ENCODE results near the gene GJA10.

Gene GJA10

DNA sequence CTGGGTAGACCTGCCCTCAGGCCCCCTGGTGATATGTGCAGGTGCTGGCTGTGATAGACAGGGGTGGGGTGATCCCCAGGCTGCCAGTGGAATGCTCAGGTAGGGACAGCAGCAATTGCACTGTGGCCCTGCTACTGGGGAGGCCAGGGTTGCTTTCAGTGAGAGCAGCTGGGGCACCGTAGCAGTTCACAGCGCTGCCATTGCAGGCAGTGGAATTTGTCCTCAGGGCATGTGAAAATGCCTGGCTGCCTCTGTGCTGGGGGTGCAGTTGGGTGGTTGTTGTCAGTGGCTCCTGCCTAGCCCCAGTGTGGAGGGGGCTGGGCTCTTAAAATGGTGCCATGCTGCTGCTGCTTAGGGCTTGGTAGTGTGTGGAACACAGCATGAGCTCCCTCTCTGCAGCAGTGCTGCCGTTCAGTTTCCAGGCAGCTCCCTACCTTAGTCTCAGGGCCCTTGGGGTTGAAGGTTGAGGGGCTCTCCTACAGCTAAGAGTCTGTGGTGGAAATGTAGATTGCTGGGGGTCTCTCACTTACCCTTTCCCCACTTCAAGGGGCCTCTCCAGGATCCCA, 23.6 kb downstream of the GJA10 start:
- DNase-seq = no peak

DNA sequence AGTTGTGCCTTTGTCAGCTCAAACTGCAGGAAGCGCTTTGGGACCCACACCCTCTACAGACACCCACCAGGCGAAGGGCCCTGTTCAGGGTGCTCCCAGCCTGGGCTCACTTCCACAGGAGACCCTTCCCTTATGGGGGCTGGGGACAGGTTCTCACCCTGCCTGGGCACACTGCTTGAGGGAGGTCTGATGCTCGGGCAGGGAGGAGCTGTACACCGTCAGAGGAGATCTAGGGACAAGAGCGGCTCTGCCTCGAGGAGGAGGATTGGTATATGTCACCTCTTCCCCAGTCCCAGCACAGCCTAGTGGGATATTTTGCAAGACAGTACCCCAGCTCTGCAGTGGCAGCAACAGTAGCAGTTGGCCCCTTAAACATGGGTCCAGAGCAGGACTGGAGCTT, 26.9 kb downstream of the GJA10 start:
- no peak for DNase-seq

DNA sequence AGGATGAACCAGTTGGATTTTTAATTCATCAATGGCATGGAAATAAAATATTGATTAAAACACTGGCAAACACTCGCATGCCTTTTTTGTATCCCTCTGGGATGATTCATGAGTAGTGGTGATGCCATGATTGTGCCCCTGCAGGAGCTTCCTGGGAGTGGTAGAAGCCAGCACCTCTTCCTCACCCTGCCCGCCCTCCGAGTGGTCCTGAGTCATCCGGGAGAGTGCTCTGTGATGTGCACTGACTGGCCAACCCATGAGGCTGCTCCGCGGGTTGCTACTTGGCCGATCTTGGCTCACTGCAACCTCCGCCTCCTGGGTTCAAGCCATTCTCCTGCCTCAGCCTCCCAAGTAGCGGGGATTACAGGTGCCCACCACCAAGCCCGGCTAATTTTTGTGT, 27.4 kb downstream of the GJA10 start:
- DNase-seq = no peak

DNA sequence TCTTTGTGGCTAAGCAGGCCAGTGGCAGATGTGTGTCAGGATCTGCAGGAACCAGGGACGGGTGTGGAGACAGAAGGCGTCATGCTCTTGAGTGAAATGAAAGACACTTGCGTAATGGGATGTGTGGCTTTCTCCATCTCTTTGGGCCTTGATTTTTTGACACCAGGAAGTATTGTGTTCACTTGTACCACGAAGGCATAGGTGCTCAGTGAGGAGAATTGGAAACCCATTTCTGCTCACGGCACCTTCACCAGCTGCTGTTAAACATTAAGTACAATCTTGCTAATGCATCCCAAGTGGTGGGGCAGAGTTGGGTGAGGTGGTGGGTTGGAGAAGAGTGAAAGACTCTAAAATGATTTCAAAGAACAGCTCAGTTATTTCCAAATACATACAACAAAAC, 30.0 kb downstream of the GJA10 start:
- no peak for DNase-seq

DNA sequence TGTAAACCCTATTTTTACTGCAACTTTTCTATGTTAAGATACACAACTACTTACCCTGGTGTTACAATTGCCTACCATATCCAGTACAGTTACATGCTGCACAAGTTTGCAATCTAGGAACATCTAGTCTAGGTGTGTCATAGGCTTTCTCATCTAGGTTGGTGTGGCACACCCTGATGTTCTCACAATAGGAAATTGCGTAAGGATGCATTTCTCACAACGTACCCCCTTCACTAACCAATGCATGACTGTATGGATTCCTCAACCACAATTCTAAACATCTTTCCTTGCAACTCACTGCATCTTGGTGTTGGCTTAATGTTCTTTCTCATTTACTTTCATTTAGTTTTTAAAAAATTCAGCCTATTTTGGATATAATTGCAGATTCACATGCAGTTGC, 31.6 kb downstream of the GJA10 start:
- DNase-seq = no peak

DNA sequence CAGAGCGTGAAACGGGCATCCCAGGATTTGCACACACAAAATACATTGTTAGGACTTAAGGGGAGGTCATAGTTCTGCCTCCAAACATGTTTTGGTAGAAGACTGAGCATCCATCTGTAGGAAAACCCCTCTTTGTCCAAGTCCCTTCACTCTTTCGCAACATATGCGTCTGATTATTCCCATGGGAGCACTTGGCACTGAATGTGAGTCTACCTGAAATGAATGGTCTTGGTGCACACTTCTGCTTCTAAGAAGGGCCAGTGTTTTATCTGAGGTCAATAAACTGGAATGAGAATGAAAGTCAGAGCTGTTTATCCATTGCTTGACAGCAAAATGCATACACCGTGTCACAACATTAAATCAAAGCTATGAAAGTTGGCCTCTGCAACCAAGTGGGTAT, 33.0 kb downstream of the GJA10 start:
- no peak for DNase-seq

DNA sequence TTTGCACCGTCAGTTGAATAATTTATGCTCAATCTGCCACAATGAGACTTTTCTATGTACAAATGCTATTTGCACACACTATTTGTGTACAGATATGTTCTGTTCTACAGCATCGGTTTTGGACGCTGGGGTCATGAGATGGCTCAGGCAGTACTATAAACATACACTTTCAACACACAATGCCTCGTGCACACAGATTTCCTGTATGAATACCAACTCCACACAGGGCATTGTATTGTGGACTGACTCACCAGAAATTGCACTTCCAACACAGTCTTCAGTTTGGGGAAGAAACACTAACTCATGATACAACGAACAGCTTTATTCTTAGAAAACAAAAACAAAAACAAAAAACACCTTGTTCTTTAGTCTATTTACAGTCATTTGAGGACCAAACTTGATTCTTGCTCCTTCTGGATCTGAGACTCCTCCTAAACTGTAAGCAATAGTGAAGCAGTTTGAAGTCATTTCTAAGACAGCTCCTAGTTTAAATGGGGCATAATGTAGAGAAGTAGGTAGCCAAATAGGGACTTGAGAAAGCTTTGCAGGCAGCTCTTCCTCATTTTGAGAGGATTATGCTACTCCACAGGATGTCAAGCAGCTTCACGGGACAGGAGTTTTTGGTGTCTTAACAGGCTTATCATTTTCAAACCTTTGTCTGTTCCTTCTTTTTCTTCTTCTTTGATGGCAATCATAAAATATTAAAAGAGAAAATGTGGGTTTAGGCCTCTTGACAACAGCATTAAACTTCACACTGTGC, 33.7 kb downstream of the GJA10 start:
- DNase-seq = no peak

DNA sequence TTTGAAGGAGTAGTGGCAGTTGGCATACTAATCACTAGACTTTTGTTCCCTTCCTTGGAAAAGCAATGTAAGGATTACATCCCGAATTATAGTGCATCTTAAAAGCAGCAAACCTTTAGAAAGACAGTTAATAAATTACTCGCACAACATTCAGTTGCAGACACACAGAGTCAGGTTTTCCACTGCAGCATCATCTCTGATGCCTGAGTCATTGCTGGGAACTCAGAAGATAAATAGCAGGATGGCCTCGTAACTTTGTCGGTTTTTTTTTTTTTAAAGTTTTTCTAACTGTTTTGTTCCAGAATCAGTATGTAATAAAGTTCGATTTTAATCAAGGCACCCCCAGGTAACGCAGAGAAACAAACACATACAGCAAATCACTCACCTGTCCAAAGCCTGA, 34.3 kb downstream of the GJA10 start:
- no peak for DNase-seq

DNA sequence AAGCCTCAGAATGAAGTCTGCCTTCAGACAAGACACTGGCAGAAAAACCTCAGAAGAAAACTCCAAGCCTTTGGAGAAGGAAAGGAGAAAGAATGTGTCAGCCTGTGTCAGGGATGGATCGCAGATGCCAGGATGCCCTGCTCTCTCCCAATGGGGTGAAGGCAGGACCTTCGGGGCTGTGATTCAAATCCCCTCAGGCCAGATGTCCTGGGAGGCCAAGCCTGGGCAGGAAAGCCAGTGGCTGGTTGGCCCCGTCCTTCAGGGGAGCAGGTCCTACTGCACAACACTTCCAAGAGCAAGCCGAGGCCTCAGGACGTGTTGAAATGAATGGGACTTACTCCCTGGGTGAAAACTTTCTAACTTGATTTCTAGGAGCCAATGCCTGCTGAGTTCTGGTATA, 36.5 kb downstream of the GJA10 start:
- DNase-seq = no peak

DNA sequence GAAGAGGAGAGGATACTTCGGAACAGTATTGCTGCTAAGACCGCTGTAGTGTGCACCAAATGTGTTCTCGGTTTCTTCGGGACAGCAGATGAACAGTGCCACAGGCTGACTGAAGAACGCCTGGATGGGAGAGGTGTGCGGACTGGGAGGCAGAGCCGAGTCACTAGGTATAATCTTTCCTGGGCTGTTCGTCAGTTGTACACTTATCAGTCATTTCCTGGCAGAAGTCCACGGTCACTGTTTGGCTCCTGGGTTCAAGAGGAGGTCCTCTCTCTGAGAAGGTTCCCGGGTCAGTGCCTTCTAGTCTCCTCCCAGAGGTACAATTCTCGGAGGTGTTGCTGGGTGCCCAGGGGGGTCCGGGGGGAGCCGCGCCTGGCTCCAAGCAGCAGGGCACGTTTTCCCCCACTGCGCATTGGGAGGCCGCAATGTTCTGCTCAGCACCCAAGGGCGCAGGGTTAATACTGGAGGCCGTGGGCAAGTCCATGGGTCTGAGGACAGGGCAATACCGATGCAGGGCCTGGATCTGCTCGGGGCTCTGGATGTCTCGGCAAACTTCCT, 38.1 kb downstream of the GJA10 start:
- no peak for DNase-seq

DNA sequence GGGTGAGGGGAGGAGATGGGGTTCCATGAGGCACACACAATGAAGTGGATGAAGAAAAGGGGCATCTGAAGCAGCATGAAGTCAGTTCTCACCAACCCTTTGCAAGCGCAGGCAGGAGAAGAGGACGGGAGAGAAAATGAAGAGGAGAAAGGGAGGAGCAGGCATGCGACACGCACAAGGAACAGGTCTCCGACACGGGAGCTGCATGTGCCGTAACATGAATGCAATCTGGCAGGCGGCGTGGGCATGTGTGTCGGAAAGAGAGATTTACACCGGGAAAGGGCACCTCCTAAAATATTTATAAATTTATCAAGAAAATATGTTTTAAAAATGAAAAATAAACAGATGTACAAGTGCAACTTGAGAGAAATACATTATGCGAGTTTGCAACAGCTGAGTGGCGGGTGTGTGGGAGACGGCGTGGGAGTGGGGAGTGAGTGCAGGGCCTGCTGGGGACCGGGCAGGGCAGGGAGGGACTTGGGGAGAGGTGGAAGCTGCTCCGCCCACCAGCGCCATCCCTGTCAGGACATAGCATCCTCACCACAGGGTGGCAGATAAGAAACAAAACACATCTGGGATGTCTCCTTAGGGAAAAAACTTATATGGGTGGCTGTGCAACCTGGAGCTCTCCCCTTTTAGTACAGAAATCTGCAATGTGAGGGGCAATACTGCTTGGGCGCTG, 40.6 kb downstream of the GJA10 start:
- DNase-seq = no peak

DNA sequence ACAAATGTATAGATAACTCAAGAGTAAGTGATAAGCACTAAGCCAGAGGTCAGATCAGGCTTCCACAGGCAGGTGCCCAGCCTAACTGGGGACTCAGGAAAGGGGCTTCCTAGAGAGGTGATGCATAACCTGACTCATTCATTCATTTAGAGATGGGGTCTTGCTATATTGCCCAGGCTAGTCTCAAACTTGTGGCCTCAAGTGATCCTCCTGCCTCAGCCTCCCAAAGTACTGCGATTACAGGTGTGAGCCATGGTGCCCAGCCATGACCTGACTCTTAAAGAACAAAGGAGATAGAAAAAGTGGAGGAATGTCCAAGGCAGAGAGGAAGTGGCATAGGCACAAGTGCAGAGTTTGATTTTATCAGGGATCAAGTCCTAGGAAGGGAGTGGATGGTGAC, 41.9 kb downstream of the GJA10 start:
- no peak for DNase-seq

DNA sequence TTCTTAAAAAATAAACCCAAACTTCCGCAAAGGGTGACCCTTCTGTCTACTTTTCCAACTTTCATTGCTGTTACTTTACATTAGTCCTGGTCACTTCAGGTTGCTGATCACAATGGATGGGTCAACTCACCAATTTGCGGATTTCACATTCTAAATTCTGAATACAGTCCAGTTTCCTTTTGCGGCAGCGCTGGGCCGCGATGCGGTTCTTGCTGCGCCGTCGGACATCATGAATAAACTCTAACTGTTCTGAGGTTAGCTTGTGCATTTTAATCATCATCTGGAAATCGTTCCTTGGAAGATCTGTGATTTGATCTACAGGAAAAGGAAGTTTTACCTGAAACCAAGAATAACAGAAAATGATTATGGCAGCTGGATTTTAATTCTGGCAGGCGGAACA, 43.7 kb downstream of the GJA10 start:
- no peak for DNase-seq

DNA sequence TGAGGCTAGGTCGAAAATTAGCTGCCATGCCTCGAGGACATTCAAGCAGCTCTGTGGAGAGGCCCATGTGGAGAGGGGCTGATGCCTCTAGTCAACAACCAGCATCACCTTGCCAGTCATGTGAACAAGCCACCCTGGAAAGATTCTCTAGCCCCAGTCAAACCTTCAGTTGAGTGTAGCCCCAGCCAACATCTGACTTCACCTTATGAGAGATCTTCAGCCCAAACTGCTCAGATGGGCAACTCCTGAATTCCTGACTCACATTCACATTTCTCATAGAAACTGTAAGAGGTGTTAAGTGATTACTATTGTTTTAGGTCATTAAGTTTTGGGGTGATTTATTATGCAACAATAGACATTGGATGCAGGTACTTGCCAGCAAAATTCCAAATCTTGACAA, 44.9 kb downstream of the GJA10 start:
- DNase-seq = no peak

DNA sequence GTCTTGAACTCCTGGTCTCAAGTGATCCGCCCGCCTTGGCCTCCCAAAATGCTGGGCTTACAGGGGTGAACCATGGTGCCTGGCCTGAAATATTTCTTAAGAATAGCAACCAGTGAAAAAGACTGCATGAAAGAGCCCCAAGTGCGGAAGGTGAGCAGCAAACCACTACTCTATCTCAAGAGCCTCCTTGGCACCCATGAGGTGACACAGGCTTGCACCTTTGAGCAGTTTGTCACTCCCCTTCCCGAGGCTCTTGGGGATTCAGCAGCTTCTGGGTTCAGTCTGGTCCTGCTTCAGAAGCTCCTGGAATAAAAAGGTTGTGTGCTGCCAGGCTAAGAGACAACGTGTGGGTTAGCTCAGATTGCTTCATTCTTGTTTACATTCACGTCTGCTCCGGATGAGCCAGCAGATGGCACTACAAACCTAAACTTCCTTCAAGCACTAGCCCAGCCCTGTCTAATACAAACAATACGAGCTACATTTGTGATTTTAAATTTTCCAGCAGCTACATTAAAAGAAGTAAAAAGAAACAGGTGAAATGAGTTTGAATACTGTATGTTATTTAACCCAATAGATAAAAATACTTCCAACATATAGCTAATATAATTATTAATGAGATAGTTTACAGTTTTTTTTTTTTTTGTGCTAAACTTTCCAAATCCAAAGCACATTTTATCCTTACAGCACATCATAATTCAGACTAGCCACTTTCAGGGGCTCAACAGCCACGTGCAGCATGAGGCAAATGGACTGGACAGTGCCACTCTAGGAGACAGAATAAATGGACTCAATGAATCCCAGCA, 46.2 kb downstream of the GJA10 start:
- peak; percentile 39 for DNase-seq

DNA sequence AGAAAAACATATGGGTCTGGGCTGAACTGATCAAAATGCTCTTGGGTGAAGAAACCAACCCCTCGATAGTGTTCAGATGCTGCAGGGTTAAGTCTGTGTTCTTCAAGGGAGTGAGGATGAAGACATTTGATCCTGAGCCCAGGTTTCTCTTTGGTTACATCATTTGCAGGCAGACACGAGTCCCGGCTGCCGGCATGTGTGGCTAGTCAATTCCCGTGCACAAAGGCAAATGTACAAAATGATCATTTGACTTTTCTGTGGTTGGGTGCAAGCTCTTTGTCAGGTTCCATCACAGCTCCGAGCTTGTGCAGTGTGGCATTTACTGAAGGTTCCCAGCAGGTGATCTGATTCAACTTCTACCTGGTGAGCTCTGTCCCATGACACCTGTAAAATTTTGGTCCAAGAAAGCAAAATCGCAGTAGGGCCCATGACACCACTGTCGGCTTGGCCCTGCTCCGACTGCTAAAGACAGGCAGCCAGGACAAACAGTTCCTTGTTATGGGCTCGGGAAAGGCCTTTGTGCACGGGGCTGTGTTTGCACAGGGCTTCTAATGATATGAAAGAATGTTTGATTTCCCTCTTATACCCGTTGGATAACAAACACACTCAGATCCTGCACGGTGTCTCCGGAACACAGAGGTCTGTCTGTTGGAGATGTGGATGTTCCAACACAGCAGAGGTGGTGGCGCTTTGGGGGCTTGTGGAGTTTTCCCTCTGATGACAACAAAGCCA, 46.9 kb downstream of the GJA10 start:
- DNase-seq = no peak

DNA sequence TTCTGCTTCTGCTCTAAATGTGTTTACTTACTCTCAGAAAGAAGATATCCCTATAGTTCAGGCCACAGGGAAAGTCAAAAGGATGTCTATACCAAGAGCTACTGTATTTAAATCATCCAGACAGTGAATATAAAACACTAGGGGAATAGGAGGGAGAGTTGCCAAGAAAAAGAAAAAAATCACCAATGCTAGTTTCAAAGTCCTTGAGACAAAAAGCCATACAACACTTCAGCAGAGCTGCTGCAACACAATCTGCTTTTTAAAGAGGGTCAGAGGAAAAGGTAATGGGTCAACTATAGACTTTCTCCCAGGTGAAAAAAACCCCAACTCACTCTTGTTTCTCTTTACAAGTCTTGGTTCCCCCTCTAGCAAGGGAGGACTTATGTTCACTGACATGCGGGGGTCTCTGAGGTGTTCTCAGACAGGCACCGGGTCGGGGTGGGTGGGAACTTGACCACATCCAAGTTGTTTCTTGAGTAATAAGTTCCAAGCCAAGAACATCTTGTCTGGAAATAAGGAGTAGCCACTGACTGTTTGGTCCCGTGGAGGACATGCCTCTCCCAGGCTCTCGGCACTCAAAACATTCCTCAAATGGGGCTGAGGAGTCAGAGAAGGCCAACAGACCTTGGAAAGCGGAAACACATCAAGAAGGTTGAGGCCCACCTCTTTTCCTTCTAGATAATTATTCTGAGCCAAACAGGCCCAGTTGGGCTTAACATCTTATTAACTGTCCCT, 47.7 kb downstream of the GJA10 start:
- no peak for DNase-seq

DNA sequence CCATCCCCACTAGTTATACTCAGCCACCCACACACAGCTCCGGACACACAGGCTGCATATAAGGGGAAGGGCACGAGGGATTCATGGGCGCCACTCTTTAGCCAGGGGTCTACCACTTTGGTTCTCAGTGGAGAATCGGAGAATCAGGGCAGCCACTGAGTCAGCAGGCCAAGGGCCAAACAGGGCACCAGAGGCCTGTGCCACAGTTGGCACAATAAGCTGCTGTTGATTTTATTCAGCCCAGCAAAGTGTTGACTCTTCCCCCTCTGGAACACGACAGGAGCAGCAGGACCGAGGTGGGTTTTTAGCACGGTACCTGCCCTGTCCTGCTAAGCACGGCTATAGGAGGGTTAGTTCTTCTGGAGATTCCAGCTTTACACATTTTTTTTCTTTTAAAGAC, 48.3 kb downstream of the GJA10 start:
- no peak for DNase-seq

DNA sequence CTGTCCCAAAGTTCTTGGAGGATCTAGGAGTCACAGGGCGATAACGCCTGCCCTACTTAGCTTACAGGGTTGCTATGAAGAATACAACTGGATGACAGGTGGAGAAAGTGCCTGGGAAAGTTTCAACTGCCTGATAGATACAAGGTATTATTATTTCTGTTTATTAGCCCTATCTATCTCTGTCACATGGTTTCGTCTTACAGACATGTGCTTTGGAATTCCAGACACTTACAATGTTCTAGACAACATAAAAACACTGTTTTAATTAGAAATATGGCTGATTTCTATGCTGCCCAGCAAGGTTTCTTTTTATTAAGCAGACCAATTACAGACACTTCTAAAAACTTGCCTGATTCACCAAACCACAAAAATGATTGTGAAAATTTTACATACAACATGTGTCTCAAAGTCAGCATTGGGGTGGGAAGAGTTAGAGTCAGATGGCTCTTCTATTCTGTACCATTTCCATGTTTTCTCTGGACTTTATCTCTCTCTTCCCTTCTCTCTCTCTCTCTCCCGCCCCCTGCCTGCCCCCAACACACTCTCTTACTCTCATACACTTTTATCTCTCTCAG, 50.0 kb downstream of the GJA10 start:
- DNase-seq = no peak

DNA sequence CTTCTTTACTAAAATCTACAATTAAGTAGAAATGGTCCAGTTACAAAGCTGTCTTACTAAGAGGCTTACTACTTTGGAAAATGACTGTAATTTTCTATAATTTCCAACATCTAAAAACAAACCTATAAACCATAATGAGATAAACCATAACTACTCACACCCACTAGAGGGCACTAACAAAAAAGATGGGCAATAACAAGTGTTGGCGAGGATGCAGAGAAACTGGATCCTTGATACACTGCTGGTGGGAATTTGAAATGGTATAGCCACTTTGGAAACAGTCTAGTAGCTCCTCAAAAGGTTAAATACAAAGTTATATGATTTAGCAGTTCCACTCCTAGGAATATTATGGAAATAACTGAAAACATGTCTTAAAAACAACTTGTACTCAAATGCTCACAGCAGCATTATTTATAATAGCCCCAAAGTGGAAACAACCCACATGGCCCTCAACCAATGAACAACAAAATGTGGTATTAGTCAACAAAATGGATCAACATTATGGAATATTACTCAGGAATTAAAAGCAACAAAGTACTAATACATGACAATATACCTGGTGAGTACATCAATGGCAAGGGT, 50.6 kb downstream of the GJA10 start:
- no peak for DNase-seq

All from NK-92 treated with Interleukin-12 subunit alpha and Interleukin-12 subunit beta, amount 100 ng/mL, for 24 hours (cell line).